ENCODE measurements around the gene ZNF649. TPM values are rescaled to one million over a fixed set of nuclear protein-coding genes. Genes with fewer than 3 reads are reported as not detected.

ZNF649 gene
- total and polyA plus RNA-seq, 10 of the 15 experiments (the other 5 are each of a cell fraction or from before 2014, with no cell fraction given), result 0.87 to 9.7 (median 4.7) TPM

DNA sequence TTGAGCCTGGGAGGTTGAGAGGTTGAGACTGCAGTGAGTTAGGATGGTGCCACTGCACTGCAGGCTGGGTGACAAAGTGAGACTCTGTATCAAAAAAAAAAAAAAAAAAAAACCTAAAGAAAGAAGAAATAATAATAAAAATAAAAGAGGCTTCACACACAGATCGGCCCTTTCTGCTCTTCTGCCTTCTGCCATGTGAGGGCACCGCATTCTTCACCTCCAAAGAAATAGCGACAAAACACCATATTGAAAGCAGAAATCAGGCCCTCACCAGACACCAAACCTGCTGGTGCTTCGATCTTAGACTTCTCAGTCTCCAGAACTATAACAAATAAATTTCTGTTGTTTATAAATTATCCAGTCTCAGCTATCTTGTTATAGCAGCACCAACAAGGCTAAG, 3.0 kb downstream of the ZNF649 start (continued):
- TF ChIP-seq ZBTB11 (CRISPR knock-in tag; IDR thresholded peaks at IDR 0.05), result no peak

GRCh38 chr19:51891193-51891747, 13.5 kb downstream of the ZNF649 start:
- FAIRE-seq (no peak), DNase-seq (ENCODE audit: low read depth, low spot score) (no peak), ATAC-seq (no peak)
- in situ Hi-C loops (cut with MboI), result no loop called here
- H4K20me1 ChIP-seq (ENCODE audit: control insufficient read depth, insufficient read depth), result no peaks in the 10 kb centered on the region
- no peak overlapping the region for H3K27ac ChIP-seq (ENCODE audit: control insufficient read depth, insufficient read depth)
- TSS peak; percentile 26 for BruUV-seq (replicated peaks)
- H3K4me1 ChIP-seq (ENCODE audit: control insufficient read depth, insufficient read depth, low read length), result no peaks in the 10 kb centered on the region
- H3K27me3 ChIP-seq (replicated peaks in 1 of 2; ENCODE audit: control insufficient read depth in 2 of 2, insufficient read depth in 2 of 2, low read length in 1 of 2), result no peaks in the 10 kb centered on the region
- SMC1A ChIA-PET (ENCODE audit: uncharacterized antibody, unreplicated experiment), result no interaction called here
- no peak overlapping the region for H2AFZ ChIP-seq (ENCODE audit: control insufficient read depth, low read depth, low read length)
- H3K4me2 ChIP-seq (ENCODE audit: control insufficient read depth, insufficient read depth), result no peak overlapping the region
- H3K9me3 ChIP-seq (replicated peaks; ENCODE audit: control insufficient read depth, insufficient read depth, low read length), result peaks cover 47% of the 10 kb centered on the region
- WGBS (ENCODE audit: insufficient coverage, insufficient replicate concordance, low lambda C conversion rate, missing lambda C conversion rate), result 100% methylated on average over 10 of the region's 10 CpGs
- intact Hi-C loops (cut with micrococcal nuclease; ENCODE audit: unreplicated experiment), result no loop called here
- no peak overlapping the region for H3K9ac ChIP-seq (ENCODE audit: control insufficient read depth, insufficient read depth, low read length)
- no peaks in the 10 kb centered on the region for H3K79me2 ChIP-seq (ENCODE audit: control insufficient read depth, insufficient read depth, low read length)
- CTCF ChIA-PET, result no interaction called here
- RAD21 ChIA-PET (ENCODE audit: unreplicated experiment), result no interaction called here
- no peak overlapping the region for H3K4me3 ChIP-seq
- POLR2A ChIA-PET, result no interaction called here
- TF ChIP-seq DPF2 (IDR thresholded peaks at IDR 0.05) (no peak), CBX5 (IDR thresholded peaks at IDR 0.05; ENCODE audit: low read depth) (peak; percentile 70; the same call in 1 of the 2 replicates), NBN (IDR thresholded peaks at IDR 0.05) (no peak), POLR2A (IDR thresholded peaks at IDR 0.05; ENCODE audit: low read depth, low read length) (no peak), ASH2L (IDR thresholded peaks at IDR 0.05; ENCODE audit: borderline replicate concordance, low read depth) (no peak)
- peaks cover 11 to 37% of the 10 kb centered on the region in 2 experiments for H3K36me3 ChIP-seq (ENCODE audit: control insufficient read depth in 2 of 2, insufficient read depth in 2 of 2, low read length in 1 of 2)
